ENCODE results near the gene COG5. TPM values are rescaled to one million over a fixed set of nuclear protein-coding genes. Genes with fewer than 3 reads are reported as not detected.
A peak's percentile ranks its signal among the peaks of the same experiment; 100 is the strongest.
"Not testable (repeated sequence)": the region's sequence is repeated elsewhere in the genome, so short reads cannot be mapped to it uniquely, and the experiment has no call there.

COG5 gene
- total and polyA plus RNA-seq, 8 donors, result 4.1 to 34.7 (median 26.5) TPM

DNA sequence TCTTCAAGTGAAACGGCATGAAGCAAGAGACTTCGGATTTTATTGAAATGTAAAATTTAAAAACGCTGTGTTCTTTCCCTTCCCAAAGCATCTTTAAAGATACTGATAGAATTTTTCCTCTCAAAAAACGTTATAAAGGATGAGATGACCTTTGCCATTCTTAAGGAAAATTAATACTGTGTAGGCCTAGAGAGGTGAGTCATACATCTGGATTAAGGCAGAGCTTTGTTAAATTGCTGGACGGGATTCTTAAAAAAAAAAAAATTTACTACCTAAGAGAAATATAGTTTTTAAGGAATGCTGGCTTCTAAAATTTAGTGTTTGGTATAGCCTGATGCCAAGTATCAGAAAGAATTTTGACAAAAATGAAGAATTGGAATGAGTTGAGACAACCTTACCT is 401.2 kb downstream of the COG5 start:
- intact Hi-C loops (cut with DNase I), result no loop called here
- no peak overlapping the region for H3K4me3 ChIP-seq
- ATAC-seq (no peak), FAIRE-seq (no peak), DNase-seq (no peak)
- TF ChIP-seq, protein P1, sequence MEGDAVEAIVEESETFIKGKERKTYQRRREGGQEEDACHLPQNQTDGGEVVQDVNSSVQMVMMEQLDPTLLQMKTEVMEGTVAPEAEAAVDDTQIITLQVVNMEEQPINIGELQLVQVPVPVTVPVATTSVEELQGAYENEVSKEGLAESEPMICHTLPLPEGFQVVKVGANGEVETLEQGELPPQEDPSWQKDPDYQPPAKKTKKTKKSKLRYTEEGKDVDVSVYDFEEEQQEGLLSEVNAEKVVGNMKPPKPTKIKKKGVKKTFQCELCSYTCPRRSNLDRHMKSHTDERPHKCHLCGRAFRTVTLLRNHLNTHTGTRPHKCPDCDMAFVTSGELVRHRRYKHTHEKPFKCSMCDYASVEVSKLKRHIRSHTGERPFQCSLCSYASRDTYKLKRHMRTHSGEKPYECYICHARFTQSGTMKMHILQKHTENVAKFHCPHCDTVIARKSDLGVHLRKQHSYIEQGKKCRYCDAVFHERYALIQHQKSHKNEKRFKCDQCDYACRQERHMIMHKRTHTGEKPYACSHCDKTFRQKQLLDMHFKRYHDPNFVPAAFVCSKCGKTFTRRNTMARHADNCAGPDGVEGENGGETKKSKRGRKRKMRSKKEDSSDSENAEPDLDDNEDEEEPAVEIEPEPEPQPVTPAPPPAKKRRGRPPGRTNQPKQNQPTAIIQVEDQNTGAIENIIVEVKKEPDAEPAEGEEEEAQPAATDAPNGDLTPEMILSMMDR (IDR thresholded peaks at IDR 0.05), result no peak
- H3K27ac ChIP-seq, result no peak overlapping the region
- H3K27me3 ChIP-seq, result no peaks in the 10 kb centered on the region
- peaks cover 0 to 11% (median 5%) of the 10 kb centered on the region in 3 donors for H3K4me1 ChIP-seq
- no peaks in the 10 kb centered on the region for H3K9me3 ChIP-seq
- 70 to 85% methylated on average over 5 of the region's 5 CpGs for WGBS, 2 donors
- no peaks in the 10 kb centered on the region for H3K36me3 ChIP-seq

DNA sequence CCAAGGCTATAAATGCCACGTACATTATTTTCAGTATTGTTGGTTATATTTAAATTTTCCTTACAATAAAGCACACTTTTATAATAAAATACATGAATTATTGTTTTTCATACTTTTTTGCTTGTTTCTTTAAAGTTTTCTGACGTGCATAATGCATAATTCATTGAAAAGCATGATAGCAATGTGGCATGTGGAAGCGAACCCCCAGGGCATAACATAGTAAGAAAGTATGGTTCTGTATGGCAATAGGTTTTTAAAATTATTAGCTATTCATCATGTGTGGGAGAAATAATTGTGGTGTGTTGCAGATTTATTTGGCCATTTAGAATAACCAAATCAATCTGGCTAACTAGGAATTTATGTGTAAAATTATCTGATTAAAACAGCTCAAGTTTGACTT is 402.3 kb downstream of the COG5 start:
- ATAC-seq (no peak), DNase-seq (no peak), FAIRE-seq (peak; percentile 64)
- no peaks in the 10 kb centered on the region for H3K36me3 ChIP-seq
- intact Hi-C loops (cut with DNase I), result no loop called here
- H3K4me1 ChIP-seq, result peaks cover 0 to 5% (median under 1%) of the 10 kb centered on the region in 3 donors
- H3K4me3 ChIP-seq, result no peak overlapping the region
- WGBS, 2 donors, result 75 to 82% methylated on average over 3 of the region's 3 CpGs
- H3K27me3 ChIP-seq, result no peaks in the 10 kb centered on the region
- TF ChIP-seq, protein P1 (IDR thresholded peaks at IDR 0.05), result no peak
- no peaks in the 10 kb centered on the region for H3K9me3 ChIP-seq
- no peak overlapping the region for H3K27ac ChIP-seq

DNA sequence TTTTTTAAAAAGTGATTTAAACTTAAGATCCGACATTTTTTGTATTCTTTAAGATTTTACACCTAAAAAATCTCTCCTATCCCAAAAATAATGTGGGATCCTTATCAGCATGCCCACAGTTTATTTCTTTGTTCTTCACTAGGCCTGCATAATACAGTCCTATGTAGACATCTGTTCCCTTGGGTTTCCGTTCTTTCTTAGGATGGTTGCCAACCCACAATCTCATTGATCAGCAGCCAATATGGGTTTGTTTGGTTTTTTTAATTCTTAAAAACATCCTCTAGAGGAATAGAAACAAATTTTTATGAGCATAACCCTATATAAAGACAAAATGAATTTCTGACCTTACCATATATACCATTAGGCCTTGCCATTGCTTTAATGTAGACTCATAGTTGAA is 403.3 kb downstream of the COG5 start:
- no peaks in the 10 kb centered on the region for H3K27me3 ChIP-seq
- no peaks in the 10 kb centered on the region for H3K4me1 ChIP-seq
- no peak overlapping the region for H3K4me3 ChIP-seq
- FAIRE-seq, result no peak
- no peak overlapping the region for H3K27ac ChIP-seq
- no peak for DNase-seq
- WGBS, 2 donors, result 72 to 73% methylated on average over 2 of the region's 2 CpGs
- intact Hi-C loops (cut with DNase I), result no loop called here
- ATAC-seq, result no peak
- no peaks in the 10 kb centered on the region for H3K9me3 ChIP-seq
- no peaks in the 10 kb centered on the region for H3K36me3 ChIP-seq
- TF ChIP-seq, protein P1 (IDR thresholded peaks at IDR 0.05), result no peak

DNA sequence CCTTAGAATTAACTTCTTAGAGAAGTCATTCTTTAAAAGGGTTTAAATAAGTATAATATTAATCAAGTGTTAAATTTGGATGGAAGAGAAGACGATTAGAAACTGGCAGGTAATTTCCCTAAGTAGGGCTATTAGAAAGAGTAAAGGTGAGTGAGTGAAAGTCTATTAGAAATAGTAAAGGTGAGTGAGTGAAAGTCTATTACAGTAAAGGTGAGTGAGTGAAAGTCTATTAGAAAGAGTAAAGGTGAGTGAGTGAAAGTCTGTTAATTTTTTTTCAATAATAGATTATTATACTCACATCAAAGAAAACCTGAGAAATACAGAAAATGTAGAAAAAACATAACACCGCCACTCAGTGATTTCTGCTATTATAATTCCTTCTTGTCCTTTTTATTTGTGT is 405.7 kb downstream of the COG5 start:
- Histone ChIP-seq H3K4me1 (no peaks in the 10 kb centered on the region), H3K27me3 (no peaks in the 10 kb centered on the region), H3K4me3 (no peak overlapping the region), H3K9me3 (no peaks in the 10 kb centered on the region), H3K27ac (no peak overlapping the region), H3K36me3 (no peaks in the 10 kb centered on the region)
- ATAC-seq (no peak), DNase-seq (no peak), FAIRE-seq (no peak)
- TF ChIP-seq, protein P1 (IDR thresholded peaks at IDR 0.05), result no peak
- WGBS, 2 donors, result 61 to 62% methylated on average over 2 of the region's 2 CpGs
- intact Hi-C loops (cut with DNase I), result loop anchor here in 1 of 3 donors (10.0 kb wide), 1 partner anchor 363 kb away; no protein-coding TSS in a partner anchor

DNA sequence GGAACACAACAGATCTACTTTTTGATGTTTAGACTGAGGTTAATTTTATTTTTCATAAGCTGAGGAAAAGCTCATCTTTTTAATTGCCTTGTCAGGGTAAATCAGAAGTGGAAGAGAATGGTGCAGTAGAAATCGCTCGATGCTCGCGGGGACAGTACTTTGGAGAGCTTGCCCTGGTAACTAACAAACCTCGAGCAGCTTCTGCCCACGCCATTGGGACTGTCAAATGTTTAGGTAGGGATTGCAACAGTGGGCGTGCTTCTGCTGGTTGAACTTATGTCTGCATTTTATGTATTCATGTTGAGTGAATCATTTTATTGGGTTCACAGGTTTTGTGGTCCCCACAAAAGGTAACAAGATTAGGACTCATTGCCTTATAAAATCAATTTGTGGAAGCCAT is 406.6 kb downstream of the COG5 start:
- H3K4me1 ChIP-seq, result no peaks in the 10 kb centered on the region
- no peak for DNase-seq
- FAIRE-seq, result no peak
- no peaks in the 10 kb centered on the region for H3K36me3 ChIP-seq
- ATAC-seq, result no peak
- no peak overlapping the region for H3K4me3 ChIP-seq
- no peak overlapping the region for H3K27ac ChIP-seq
- WGBS, 2 donors, result 85 to 93% methylated on average over 7 of the region's 7 CpGs
- intact Hi-C loops (cut with DNase I), result loop anchor here in 1 of 3 donors (10.0 kb wide), 1 partner anchor 362 kb away; no protein-coding TSS in a partner anchor
- H3K9me3 ChIP-seq, result no peaks in the 10 kb centered on the region
- no peaks in the 10 kb centered on the region for H3K27me3 ChIP-seq
- TF ChIP-seq, protein P1 (IDR thresholded peaks at IDR 0.05), result no peak

DNA sequence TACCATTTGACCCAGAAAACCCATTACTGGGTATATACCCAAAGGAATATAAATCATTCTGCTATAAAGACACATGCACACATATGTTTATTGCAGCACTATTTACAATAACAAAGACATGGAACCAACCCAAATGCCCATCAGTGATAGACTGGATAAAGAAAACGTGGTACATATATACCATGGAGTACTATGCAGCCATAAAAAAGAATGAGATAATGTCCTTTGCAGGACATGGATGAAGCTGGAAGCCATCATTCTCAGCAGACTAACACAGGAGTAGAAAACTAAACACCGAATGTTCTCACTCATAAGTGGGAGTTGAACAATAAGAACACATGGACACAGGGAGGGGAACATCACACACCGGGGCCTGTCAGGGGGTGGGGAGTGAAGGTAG is 408.0 kb downstream of the COG5 start:
- not testable (repeated sequence) for DNase-seq, H3K4me1 ChIP-seq, H3K36me3 ChIP-seq, ATAC-seq, H3K27ac ChIP-seq, FAIRE-seq, H3K27me3 ChIP-seq, H3K4me3 ChIP-seq, H3K9me3 ChIP-seq
- intact Hi-C loops (cut with DNase I), result loop anchor here in 1 of 3 donors (10.0 kb wide), 1 partner anchor 361 kb away; no protein-coding TSS in a partner anchor
- WGBS, 2 donors, result 82 to 91% methylated on average over 3 of the region's 3 CpGs
